HG03520 (cell line): ENCODE measurements around the gene ZNF423.

ENCODE experiments used
- ATAC-seq: cut with Tn5 transposase; IDR thresholded peaks from one replicate; pipeline ENCODE4 v1.9.1; 2021; ENCODE audit warnings: mild to moderate bottlenecking, moderate library complexity; ENCODE audit not compliant: unreplicated experiment

Gene ZNF423

DNA sequence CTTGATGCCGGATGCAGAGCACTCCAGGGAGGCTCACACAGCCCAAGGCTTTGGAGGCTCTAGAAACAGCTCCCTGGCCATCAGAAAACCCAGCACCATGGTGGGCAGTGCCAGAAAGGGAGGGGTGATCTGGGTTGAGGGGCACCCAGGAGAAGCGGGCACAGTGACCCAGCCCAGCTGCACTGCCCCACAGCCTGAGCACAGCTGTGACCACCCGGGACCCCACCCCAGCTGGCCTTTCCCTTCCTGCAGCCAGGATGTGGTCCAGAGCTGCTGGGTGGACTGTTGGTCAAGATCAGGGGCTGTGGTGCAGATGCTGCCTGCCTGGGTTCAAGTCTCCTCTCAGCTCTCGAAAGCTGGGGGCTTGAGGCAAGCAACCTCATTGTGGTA is 223.1 kb downstream of the ZNF423 start:
- no peak for ATAC-seq

DNA sequence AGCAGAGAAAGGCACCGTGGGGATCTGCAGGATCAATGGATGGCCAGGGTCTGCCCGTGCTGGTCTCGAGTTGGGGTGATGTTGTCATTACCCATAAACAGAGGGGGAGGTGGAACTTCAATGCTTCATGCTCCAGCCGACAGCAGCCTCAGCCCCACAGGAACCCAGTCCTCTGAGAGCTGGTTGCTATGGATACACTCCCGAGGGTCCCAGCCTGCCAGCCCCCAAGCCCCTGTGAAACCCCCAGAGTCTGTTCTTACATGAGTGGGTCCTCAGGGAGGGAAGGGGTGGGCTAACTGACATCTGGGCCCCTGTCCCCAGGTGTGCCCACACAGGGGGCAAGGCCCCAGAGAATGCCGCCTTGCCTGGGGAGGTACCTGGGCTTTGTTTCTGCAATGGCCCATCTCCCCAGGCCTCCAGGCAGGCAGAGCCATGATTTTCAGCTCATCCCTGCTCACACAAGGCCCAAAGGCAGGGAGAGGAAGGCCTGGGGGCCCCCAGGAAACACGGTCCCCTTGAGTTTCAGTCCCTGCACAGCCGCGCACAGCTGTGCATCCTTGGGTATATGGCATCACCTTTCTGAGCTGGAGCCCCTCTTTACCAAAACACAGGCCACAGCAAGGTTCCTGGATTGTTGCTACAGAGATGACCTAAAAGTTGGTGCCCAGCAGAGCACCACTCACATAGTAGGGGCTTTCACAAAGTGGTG is 223.7 kb downstream of the ZNF423 start:
- ATAC-seq: no peak

DNA sequence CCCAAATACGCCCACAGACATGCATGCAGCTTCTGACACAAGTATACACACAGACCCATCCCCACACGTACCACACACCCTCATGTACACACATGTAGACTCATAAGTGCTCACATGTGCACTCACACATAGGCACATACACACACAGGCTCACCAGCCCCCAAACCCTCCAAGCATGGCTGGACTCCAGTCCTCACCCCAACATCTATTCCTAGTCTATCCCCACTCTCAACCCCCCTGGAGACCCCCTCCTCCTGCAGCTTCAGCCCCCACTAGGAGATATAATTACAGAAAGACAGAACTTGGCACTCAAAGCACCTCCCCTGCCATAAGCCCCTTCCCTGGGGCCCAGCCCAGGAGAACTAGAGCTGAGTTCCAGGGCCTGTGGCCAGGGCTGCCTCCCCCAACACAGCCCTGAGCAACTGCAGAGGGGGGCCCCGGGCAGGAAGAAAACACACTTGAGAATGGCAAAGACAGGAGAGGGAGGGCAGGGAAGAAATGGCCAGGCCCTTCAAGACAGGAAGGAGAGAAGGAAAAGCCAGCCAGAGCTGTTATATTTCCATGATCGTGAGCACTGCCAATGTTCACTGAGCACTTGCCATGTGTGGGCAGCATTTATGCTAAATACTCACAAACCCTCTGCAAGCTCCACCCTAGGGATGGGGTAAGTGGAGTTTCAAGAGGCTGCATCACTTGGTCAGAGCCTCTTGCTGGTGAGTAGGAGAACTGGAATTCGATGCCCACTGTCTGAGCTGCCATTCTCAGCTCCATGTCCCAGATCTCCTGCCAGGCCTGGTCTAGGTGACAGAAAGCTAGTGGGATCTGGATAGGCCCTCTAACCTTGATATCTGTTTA is 224.5 kb downstream of the ZNF423 start:
- ATAC-seq: no peak

DNA sequence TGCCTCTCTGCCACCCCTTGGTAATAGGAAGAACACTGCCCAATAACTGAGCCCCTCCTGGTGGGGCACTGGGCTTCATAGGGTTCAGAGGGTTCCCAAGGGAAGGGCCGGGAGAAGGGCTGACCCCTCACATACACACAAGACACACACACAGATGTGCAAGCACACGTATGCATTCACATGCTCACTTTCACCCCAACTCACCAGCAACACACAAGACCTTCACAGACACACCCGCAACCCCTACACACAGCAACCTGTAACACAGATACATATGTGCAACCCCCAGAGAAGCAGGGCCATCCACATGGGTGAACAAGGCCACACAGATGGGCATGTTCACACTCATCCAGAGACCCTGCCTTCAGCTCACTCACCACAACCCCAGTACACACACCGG is 225.1 kb downstream of the ZNF423 start:
- ATAC-seq: no peak

DNA sequence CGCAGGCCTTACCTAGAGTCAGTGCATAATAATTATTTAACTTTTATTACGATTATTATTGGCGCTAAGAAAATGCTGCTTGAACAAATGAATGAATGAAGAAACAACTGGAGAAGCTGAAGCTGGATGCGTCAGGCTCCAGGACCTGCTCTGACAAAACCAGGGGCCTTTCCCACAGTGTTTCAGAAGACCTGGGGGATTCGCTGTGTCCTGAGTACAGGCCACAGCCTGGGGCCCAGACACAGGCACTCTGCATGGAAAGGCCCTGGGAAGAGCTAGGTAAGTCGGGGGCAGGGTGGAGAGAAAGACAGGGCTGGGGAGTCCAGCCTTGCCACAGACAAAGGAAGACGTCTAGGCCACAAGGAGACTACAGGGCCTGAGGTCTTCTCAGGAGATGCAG is 226.1 kb downstream of the ZNF423 start:
- no peak for ATAC-seq

DNA sequence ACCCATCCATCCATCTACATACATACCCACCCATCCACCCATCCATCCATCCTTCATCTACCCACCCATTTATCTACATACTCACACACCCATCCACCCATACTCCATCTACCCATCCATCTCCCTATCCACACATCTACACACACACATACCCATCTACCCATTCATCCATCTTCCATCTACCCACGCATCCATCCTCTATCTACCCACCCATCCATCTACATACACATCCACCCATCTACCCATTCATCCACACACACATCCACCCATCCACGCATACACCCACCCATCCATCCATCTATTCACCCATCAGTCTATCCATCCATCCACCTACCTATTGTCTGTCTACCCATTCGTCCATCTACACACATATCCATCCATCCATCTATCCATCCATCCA is 227.8 kb downstream of the ZNF423 start:
- ATAC-seq: no peak

DNA sequence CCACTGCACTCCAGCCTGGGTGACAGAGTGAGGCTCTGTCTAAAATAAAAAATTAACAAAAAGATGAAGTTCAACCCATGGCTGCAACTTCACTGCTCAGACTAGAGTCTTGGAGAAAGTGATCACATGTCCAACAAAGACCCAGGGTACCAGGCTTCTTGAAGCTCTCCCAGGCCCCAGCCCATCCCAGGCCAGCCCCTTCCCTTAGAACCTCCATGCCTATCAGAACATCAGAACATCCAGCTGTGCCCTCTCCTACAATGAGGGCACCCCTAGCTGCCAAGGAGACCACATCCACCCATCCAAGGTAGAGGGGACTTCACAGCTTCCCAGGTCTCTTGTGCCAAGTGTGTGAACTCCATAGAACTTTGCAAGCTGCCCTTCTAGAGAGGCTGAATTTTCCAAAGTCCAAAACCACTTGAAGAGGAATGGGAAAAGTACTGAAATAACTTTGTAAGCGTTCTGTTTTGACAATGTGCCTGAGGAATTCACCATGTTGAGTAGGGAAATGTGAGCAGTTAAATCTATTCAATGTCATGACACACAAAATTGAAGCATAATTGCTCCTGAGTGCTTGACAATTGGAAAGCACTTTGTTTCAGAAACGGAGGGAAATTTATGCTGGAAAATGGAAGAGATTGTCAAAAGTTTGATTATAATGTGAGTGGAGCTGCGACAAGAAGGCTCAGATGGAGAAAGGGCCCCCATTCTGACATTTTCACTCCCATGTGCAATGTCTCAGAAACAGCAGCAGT is 230.4 kb downstream of the ZNF423 start:
- no peak for ATAC-seq

DNA sequence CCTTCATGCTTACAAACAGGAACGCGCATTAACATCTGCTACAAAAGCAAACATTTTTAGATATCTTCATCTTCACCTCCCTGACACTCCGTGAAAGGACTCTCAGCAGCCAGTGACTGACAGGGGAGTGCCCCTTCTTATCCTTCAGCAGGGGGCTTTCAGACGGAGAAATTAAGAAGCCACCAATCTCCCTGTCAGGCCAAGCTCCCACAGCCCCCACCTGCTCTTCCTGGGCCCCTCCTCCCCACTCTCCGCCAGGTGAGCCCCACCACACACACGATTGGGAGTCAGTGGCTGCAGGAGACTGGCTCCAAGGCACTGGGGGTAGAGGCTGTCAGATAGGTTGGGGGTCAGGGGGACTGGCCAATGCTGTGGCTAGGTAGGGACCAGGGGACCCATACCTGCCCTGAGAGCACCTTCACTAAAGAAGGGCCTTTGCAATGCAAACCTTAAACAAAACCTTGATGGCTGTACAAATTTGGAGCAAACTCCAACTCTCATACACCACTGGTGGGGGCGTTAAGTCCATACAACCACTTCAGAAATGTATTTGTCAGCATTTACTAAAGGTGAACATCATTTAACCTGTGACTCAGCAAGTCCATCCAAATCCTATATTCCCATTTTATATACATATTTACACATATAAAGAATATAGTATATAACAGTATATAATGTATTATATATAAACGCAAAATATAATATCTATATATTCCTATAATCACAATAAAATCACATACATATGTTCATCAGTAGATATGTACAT is 232.2 kb downstream of the ZNF423 start:
- ATAC-seq: no peak

DNA sequence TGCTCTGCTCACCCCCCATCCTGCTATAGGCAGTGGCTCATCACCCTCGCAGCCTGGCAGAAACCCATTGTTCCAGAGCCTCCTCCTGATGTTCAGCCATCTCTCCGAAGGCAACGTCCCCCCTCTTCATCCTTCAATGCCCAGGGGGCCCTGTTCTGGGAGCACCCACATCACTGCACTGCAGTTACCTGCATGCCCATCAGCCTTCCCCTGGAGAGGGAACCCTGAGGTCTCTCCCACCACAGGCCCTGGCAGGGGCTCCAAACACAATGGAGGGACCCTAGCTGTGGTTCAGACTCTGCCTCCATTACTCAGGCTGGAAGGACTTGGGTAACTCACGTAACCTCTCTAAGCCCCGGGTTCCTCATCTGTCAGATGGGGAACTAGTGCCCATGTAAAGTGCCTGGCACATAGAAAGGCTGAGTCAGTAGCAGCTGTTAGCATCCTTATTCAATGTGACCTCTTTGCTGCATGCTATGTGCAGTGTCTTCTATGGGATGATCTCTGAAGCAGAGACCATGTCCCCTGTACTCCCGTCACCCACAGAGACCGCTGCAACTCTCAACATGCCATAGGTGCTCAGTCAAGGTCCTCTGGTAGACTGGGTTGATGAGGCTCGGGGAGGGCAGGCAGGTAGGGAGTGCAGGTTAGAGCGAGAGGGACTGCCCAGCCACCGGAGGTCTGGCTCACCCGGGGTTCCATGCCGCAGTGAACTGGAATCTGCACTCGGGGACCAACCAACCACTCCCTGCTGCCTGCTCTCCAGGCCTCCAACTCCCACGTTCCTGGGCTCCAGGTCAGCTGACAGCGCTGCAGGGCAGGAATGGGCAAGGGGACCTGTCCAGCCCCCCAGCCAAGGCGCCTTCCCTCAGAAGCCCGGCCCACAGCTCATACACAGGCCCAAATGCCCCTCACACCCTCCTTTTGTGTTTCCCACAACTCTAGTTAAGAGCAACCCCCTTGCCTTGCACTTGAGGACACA is 233.2 kb downstream of the ZNF423 start:
- no peak for ATAC-seq

DNA sequence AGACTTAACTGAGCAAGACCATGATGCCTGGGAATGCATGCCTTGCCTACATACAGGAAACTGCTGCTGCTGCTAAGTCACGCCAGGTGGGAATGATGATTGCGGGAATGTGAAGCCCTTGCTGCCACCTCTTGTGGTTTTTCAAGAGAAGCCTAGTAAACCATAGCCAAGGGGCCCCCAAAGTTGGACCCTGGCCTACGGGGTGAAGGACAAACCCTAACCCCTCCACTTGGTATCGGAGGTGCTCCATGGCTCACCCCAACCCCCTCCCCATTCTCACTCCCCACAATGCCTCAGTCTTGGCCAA is 233.9 kb downstream of the ZNF423 start:
- ATAC-seq: no peak

DNA sequence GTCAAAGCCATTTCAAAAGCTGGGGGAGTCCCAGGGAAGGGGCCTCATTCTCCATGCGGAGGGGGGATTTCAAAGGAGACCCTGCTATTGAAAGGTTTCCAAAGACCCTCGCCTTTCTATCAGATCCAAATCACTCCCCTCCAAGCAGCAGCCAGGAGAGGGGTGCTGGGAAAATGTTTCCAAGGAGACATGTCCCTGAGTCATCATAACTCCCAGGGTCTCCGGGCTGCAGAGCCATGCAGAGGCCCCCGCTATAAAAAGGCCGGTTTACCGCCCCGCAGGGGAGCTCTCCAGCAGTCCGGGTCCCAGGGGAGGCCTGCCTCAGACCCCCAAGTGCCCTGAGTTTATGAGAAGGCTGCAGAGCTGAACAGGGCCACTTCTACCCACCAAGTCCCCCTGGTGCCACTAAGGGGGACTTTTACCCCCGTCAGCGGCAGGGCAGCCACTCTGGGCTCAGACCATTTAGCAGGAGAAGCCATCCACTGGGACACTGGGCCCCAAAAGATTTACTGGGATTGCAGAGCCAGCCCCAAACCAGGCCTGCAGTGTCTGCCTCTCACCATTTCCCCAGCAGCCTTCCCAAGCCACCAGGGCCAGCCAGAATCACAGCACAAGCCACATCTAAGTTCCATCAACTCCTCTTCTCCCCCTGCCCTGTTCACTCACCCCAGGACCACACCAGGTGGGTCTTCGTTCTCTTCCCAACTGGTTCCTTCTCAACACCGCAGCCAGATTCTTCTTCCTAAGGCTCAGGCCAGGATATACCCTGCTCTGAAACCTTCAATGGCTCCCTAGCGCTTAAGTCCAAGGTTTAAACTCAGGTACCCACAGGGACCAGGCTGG is 234.4 kb downstream of the ZNF423 start:
- no peak for ATAC-seq

DNA sequence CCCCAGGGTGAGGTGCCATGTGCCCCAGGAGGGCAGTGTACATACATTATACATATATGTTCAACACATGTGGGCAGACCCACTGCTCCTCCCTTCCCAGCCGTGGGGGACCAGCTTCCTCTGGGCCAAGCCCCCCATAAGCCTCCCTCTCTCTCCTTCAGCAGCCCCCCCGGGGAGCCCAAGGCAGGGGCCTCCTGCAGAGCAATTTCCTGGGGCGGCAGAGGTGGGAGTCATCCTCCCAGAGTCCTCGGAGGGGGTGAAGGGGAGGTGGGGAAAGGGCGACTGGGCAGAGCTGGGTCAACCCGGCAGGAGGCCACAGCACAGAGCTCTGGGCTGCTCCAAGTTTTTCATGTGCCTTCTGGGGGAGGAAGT is 235.1 kb downstream of the ZNF423 start:
- no peak for ATAC-seq

DNA sequence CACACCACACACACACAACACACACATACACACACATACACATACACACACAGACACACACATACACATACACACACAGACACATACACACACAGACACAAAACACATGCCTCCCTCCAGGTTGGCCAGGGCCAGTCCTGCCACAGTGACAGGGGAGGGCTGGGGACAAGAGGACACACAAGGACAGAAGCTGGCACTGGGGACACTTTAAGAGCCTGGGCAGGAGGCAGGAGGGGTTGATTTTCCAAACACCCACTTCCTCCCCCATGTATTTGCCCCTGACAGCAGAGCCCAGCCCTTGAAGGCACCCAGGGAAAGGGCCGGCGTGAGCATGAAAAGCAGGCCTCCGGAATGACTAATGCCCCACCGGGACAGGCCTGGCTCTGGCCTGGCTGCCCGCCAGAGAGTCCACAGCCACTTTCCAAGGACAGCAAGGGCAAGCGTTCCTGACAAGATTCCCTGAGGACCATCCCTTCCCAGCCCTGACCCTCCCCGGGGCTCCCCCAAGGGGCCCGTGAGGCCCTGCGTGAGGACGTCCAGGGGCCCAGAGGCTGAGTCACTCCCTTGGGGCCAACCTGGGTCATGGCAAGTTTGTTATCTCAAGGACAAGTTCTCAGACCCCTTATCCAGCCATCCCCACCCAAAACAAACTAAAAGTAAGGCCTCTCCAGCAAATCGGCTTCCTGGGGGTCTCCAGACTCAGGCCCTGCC is 235.6 kb downstream of the ZNF423 start:
- no peak for ATAC-seq

DNA sequence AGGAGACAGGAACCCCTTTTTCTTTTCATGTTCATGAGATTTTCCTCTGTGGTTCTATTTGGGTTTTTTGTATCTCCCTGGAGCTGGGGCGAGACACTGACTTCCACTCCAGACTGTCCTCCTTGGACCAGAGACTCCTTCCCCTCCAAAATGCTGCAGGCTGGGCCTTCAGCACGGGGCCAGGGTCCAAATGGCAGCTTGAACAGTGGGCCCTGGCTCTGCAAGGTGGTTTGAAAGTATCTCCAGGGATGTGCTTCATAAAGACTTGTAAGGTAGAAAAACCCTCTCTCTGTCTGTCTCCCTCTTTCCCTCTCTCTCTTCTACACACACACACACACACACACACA is 236.1 kb downstream of the ZNF423 start:
- no peak for ATAC-seq

DNA sequence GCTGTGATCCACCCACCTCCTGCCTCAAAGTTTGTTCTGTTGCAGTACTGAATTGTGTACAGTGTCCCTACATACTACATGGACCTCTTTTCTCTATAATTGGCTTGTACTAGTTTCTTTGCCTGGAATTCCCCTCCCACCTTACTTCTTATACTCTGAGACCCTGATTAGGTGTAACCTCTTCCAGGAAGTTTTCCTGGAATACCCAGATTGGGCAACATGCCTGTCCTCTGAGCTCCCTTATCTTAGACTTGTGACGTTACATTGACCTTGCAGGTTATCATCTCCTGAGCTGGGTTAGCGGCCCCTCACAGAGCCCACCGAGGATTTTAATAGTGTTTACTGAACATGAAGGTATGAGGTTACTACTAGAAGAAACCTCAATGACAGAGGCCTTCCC is 237.0 kb downstream of the ZNF423 start:
- no peak for ATAC-seq

DNA sequence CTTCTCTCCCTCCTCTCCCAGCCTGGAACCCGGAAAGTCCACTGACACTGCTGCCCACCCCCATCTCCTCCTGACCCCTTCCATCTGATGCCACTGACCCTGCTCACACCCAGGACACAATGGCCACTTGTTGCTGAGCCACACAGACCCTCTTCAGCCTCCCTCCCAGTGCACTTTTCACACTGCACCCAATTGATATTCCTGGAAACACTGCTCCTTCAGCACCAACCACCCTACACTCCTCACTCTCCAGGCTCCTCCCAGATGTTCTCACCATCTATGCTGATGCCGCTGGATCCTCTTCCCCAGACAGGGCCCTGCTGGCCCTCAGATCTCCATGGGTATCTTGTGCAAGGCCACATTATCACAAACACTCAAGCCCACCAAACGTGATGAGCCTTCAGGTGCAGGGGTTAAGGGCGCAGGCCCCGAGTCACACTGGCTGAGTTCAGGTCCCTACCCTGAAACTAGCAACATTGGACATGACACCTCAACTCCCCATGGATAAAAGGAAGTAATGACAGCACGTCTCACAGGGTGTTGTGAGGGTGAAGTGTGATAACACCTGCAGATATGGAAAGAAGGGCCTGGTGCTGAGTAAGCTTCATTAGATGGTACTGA is 238.1 kb downstream of the ZNF423 start:
- no peak for ATAC-seq

DNA sequence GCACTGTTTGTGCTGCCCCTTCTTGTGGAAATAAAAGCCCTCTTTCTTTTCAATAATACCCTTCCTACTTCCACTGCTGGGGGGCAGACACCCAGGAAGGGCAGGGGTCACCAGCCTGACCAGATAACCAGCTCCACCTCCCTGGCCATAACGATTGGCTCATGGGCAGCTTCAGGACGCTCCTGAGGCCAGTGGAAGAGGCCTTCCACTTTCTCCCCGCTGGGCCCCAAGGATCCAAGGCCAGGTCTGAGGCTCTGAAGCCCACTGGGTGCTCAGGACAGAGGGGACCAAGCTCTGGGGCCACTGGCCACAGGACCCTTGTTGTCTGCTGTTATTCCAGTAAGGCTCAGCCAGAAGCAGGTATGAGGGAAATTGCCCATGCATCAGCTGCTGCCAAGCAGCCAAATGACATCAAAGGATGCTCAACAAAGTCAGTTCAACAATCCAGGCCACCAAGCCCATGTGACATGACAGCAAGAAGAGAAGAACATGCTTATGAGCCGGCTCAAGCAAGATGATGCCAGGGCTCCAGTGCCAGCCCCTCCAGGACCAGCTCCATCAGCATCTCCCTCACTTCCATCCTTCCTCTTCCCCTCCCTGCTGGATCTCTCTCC is 238.8 kb downstream of the ZNF423 start:
- no peak for ATAC-seq

DNA sequence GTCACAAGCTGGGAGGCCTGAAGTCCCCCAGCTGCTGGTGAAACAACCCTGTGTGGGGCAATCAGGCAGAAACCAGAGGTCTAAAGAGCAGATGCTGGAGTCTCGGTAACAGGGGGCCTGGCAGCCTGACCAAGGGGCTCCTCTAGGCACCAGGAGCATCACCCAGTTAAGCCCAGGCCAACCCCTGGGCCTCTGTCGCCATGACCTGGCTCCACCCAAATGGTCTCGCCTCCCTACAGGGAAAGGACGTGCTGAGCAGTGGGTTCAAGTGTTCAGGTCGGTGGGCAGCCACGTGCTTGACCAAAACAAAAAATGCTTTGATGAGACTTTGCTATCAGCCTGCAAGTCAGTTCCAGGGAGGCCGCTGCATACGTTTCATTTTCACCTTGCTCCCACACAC is 240.3 kb downstream of the ZNF423 start:
- no peak for ATAC-seq
